RPMI8226 (cell line): ENCODE results near the gene HPS3.
"Not testable (repeated sequence)": the region's sequence is repeated elsewhere in the genome, so short reads cannot be mapped to it uniquely, and the experiment has no call there.

Experiments
- DNase-seq: peaks from one replicate; pipeline ENCODE4 v3.0.0-alpha.2; 2015

HPS3 gene

GRCh38 chr3:149129326-149130205, at the start of gene HPS3:
Gene HPS3, plus strand, starts transcription at chr3:149129638. Its CDS starts 86 bp downstream, at chr3:149129724.
- peak; percentile 99 for DNase-seq

- DNase-seq = no peak
Observed at GRCh38 chr3:149080011-149080698, 49.3 kb upstream of the HPS3 start.

- no peak for DNase-seq
Observed at GRCh38 chr3:149080699-149081091, 48.7 kb upstream of the HPS3 start.

- DNase-seq = no peak
Observed at GRCh38 chr3:149081772-149082171, 47.7 kb upstream of the HPS3 start.

- DNase-seq = peak; percentile 48
Observed at GRCh38 chr3:149085828-149086231, 43.6 kb upstream of the HPS3 start.

GRCh38 chr3:149086232-149086988, 43.0 kb upstream of the HPS3 start, which contains the start of gene HLTF:
Gene HLTF, minus strand, starts transcription at chr3:149086533. Its CDS starts 197 bp downstream, at chr3:149086336.
- DNase-seq = peak; percentile 93

GRCh38 chr3:149087208-149087607, 42.2 kb upstream of the HPS3 start:
- DNase-seq = no peak

GRCh38 chr3:149089395-149089794, 40.0 kb upstream of the HPS3 start:
- no peak for DNase-seq

GRCh38 chr3:149090461-149090860, 39.0 kb upstream of the HPS3 start:
- DNase-seq = no peak

GRCh38 chr3:149090907-149091306, 38.5 kb upstream of the HPS3 start:
- DNase-seq = no peak

- no peak for DNase-seq
Observed at GRCh38 chr3:149091983-149092382, 37.5 kb upstream of the HPS3 start.

GRCh38 chr3:149095487-149095886, 34.0 kb upstream of the HPS3 start:
- DNase-seq = no peak

GRCh38 chr3:149097987-149098386, 31.5 kb upstream of the HPS3 start:
- DNase-seq = not testable (repeated sequence)

- DNase-seq = no peak
Observed at GRCh38 chr3:149101154-149101553, 28.3 kb upstream of the HPS3 start.

- no peak for DNase-seq
Observed at GRCh38 chr3:149101641-149102040, 27.8 kb upstream of the HPS3 start.

- DNase-seq = no peak
Observed at GRCh38 chr3:149104484-149104883, 25.0 kb upstream of the HPS3 start.

- no peak for DNase-seq
Observed at GRCh38 chr3:149114458-149114857, 15.0 kb upstream of the HPS3 start.

- no peak for DNase-seq
Observed at GRCh38 chr3:149115114-149115513, 14.3 kb upstream of the HPS3 start.

- no peak for DNase-seq
Observed at GRCh38 chr3:149118724-149119123, 10.7 kb upstream of the HPS3 start.

GRCh38 chr3:149119466-149119865, 10.0 kb upstream of the HPS3 start:
- DNase-seq = no peak

- peak; percentile 78 for DNase-seq
Observed at GRCh38 chr3:149120051-149120972, 9.1 kb upstream of the HPS3 start.
